Heart left ventricle (tissue), 13 donors: ENCODE results near the gene FAM25A.

Experiments used
- CTCF ChIP-seq, 12 donors: fragments of 200-600 bp; sonication (generic) in 4 of 12; IDR thresholded peaks; one replicate each; pipeline versions ENCODE4 v1.5.0 to v1.8.0; 2018 to 2022; ENCODE audit warnings: antibody characterized with exemption in 12 of 12, mild to moderate bottlenecking in 5 of 12
- POLR2A ChIP-seq, 2 donors: fragments of 450-650 bp; IDR thresholded peaks; one replicate each; pipeline ENCODE4 v1.6.1; 2017; ENCODE audit warnings: antibody characterized with exemption in 2 of 2, mild to moderate bottlenecking in 2 of 2, moderate library complexity in 2 of 2
- donor health status: ischemic (EF 13 %, LVEDD 7.1; RV severe dilation, severe dysfunction).
- donor health status: DM: no; HTN: yes; CAD: no.
- donor health status: DM: no; HTN: no; CAD: no.
- donor health status: ischemic (EF 25% LVEDD 6.9; RV normal size, moderate dysfunction).
- donor health status: ischemic (EF 25% LVEDD 5.7; RV mildly dilated, moderate dysfunction).
- donor health status: ischemic (EF 35%, LVEDD 5.7; RV mildly dilated, moderate dysfunction).
- donor health status: nonischemic (EF 11% LVEDD 7.7; RV severe dilation, severe dysfunction).
- donor health status: DM: yes; HTN: yes; CAD: no.
- donor health status: PGD.
- donor health status: ischemic (EF 29% LVEDD 5.4; RV normal size, mild dysfunction).
- donor health status: nonischemic (EF 23%, LVEDD 6.1; RV moderate dilation, normal function).

- TF ChIP-seq CTCF (IDR thresholded peaks at IDR 0.05) = no peak
- TF ChIP-seq POLR2A (IDR thresholded peaks at IDR 0.05) = no peak
Observed at GRCh38 chr10:86979296-86979818, 40.7 kb upstream of the FAM25A start.
